Vagina (tissue), 2 donors: ENCODE measurements around the gene PLEKHG7. TPM values are rescaled to one million over a fixed set of nuclear protein-coding genes. Genes with fewer than 3 reads are reported as not detected.
A peak's percentile ranks its signal among the peaks of the same experiment; 100 is the strongest.

Experiments
- DNase-seq, 2 donors: peaks; one replicate each; pipeline ENCODE4 v3.0.0-alpha.2; 2017; ENCODE audit errors: extremely low spot score in 2 of 2
- H3K27ac ChIP-seq: fragments of 200-600 bp; sonication (generic); one replicate; pipeline ENCODE4 v1.5.1; 2019
- H3K27me3 ChIP-seq: fragments of 200-600 bp; sonication (generic); one replicate; pipeline ENCODE4 v1.5.1; 2019
- H3K36me3 ChIP-seq, 2 donors: fragments of 200-600 bp; sonication (generic); one replicate each; pipeline ENCODE4 v1.5.1; 2017 to 2019
- H3K4me1 ChIP-seq: fragments of 200-600 bp; sonication (generic); one replicate; pipeline ENCODE4 v1.5.1; 2019
- H3K4me3 ChIP-seq, 2 donors: fragments of 200-600 bp; sonication (generic); 1 replicate in 1 of 2; 2 replicates in 1 of 2; pipeline ENCODE4 v1.5.1; 2016 to 2019
- H3K9me3 ChIP-seq: fragments of 200-600 bp; sonication (generic); one replicate; pipeline ENCODE4 v1.5.1; 2019
- POLR2A ChIP-seq, 2 donors: fragments of 450-650 bp; IDR thresholded peaks; one replicate each; pipeline ENCODE4 v1.6.1; 2017; ENCODE audit warnings: antibody characterized with exemption in 2 of 2, mild to moderate bottlenecking in 2 of 2, moderate library complexity in 2 of 2
- POLR2AphosphoS5 ChIP-seq, 2 donors: sonication (generic); formaldehyde crosslinking; IDR thresholded peaks; one replicate each; pipeline ENCODE4 v1.9.0; 2017; ENCODE audit warnings: antibody characterized with exemption in 2 of 2, mild to moderate bottlenecking in 2 of 2, low read depth in 1 of 2; ENCODE audit not compliant: insufficient read depth in 1 of 2
- intact Hi-C: fragments of 100-400 bp; cut with DNase I; formaldehyde crosslinking; loops from one replicate; pipeline ENCODE4 v1.15.1; 2023
- total RNA-seq: library from RNA; depleted of rRNA; stranded (reverse); fragments of >200 nt; gene quantifications from one replicate; pipeline ENCODE4 v1.2.3, GENCODE V29; 2016
- TF ChIP-seq, protein P1 (sequence below), 3 experiments: fragments of 450-650 bp in 2 of 3; fragments of 200-600 bp in 1 of 3; sonication (generic) in 1 of 3; IDR thresholded peaks; one replicate each; pipeline ENCODE4 v1.5.1; 2017 to 2019; ENCODE audit warnings: antibody characterized with exemption in 3 of 3, mild to moderate bottlenecking in 2 of 3, moderate library complexity in 2 of 3

PLEKHG7 gene
- total RNA-seq, 1 donor from 2014 or later, result not detected

DNA sequence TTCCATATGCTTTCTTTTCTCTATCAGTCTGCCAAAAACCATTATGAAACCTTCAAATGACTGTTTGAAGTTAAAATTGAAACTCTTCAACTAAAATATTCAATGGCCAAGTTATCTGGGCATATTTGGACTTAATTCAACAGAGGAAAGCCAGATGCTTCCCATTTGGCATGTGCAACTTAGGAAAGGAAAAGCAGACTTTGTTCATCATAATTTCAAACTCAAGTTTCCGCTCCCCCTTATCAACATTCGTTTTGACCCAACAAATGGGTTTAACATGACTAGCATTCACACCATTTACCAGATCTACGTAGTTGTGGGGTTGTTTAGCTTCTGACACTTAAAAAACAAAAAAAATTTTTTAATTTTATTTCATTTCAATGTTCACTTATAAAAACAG, 75.7 kb downstream of the PLEKHG7 start:
- Histone ChIP-seq H3K4me3 (no peak overlapping the region), H3K4me1 (no peaks in the 10 kb centered on the region), H3K27me3 (no peaks in the 10 kb centered on the region), H3K36me3 (peaks cover 0 to 34% of the 10 kb centered on the region in 2 donors), H3K9me3 (no peaks in the 10 kb centered on the region), H3K27ac (no peak overlapping the region)
- DNase-seq, result no peak
- TF ChIP-seq POLR2A (IDR thresholded peaks at IDR 0.05) (no peak), POLR2AphosphoS5 (IDR thresholded peaks at IDR 0.05; ENCODE audit: insufficient read depth in 1 of 2, low read depth in 1 of 2) (peak in 1 of 2 donors; percentile 76)
- TF ChIP-seq, protein P1, sequence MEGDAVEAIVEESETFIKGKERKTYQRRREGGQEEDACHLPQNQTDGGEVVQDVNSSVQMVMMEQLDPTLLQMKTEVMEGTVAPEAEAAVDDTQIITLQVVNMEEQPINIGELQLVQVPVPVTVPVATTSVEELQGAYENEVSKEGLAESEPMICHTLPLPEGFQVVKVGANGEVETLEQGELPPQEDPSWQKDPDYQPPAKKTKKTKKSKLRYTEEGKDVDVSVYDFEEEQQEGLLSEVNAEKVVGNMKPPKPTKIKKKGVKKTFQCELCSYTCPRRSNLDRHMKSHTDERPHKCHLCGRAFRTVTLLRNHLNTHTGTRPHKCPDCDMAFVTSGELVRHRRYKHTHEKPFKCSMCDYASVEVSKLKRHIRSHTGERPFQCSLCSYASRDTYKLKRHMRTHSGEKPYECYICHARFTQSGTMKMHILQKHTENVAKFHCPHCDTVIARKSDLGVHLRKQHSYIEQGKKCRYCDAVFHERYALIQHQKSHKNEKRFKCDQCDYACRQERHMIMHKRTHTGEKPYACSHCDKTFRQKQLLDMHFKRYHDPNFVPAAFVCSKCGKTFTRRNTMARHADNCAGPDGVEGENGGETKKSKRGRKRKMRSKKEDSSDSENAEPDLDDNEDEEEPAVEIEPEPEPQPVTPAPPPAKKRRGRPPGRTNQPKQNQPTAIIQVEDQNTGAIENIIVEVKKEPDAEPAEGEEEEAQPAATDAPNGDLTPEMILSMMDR (IDR thresholded peaks at IDR 0.05), result no peak
- intact Hi-C loops, result no loop called here

DNA sequence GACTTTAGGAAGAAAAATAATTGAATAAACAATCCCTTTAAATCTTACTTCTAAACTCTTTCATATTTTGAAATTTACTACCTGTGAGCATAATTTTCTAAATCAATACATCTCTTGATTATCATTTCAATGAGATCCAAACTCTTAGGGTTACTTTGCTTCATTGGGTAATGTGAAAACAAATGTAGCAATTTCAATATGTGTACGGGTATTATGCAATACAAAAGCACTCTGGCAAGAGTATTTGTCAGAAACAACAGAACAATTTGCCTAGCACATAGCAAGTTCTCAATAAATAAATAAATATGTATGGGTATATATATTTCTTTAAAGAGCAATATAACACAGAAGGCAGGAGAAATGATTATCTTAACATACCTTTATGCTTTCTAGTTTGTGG, 77.1 kb downstream of the PLEKHG7 start:
- H3K36me3 ChIP-seq, result peaks cover 0 to 34% of the 10 kb centered on the region in 2 donors
- H3K4me3 ChIP-seq, result no peak overlapping the region
- no peaks in the 10 kb centered on the region for H3K9me3 ChIP-seq
- DNase-seq, result no peak
- H3K27me3 ChIP-seq, result no peaks in the 10 kb centered on the region
- intact Hi-C loops, result no loop called here
- H3K27ac ChIP-seq, result no peak overlapping the region
- H3K4me1 ChIP-seq, result peaks cover 10% of the 10 kb centered on the region
- TF ChIP-seq POLR2AphosphoS5 (IDR thresholded peaks at IDR 0.05; ENCODE audit: insufficient read depth in 1 of 2, low read depth in 1 of 2) (no peak), POLR2A (IDR thresholded peaks at IDR 0.05) (no peak)
- TF ChIP-seq, protein P1 (IDR thresholded peaks at IDR 0.05), result no peak

DNA sequence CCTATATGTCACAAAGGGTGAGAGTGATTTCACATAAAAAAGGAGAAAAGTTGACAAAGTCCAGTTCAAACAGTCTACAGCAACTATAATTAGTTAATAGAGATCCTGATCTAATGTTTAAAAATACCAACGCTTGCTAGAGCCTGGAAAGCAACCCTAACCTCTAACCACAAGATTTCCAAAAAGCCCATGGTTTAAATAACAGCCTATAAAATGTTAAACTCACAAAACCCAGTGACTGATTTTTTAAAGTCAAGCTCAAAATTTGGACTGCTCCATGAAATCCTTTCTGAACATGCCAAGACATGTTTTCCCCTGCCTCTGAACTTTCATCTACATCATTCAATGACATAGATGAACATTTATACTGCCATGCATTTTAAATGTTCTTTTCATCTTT, 81.6 kb downstream of the PLEKHG7 start:
- Histone ChIP-seq H3K4me3 (no peak overlapping the region), H3K27ac (peak overlapping the region; percentile 49), H3K9me3 (no peaks in the 10 kb centered on the region), H3K27me3 (no peaks in the 10 kb centered on the region), H3K36me3 (peaks cover 0 to 4% of the 10 kb centered on the region in 2 donors), H3K4me1 (peaks cover 10% of the 10 kb centered on the region)
- intact Hi-C loops, result no loop called here
- TF ChIP-seq, protein P1 (IDR thresholded peaks at IDR 0.05), result no peak
- TF ChIP-seq POLR2A (IDR thresholded peaks at IDR 0.05) (no peak), POLR2AphosphoS5 (IDR thresholded peaks at IDR 0.05; ENCODE audit: insufficient read depth in 1 of 2, low read depth in 1 of 2) (no peak)
- DNase-seq, result no peak

DNA sequence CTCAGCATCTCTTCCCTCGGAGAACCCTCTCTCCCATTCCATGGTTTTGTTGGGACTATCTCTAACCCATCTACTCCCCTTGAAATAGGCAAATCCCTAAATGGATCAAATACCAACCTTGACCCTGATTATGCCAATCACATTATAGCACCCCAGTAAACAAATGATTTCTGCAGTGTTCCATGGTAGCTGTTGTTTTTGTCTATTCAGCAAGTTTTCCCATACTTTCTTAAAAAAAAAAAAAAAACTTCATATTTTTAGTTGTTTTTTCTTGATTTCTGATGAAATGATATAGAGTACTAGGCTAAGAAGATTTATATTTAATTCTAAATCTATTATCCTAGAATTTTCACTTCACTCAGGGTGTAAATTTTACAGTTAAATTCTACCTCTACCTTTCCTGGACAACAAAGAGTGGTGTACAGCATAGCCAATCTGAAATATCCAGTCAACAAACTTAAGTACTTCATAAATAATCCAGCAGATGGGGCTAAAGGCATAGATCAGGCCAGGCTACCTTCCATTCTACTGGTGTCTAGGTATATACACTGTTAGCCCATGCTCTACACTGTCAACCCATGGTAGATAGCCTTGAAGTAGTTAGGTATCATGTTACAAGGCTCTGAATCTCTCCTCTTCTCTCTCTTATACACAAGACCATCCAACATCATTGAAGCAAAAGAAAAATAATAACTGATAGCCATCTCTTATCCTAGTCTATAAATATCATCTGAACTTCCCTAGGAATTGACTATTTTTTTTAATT, 82.2 kb downstream of the PLEKHG7 start:
- intact Hi-C loops, result no loop called here
- Histone ChIP-seq H3K27ac (peak overlapping the region; percentile 49), H3K27me3 (no peaks in the 10 kb centered on the region), H3K9me3 (no peaks in the 10 kb centered on the region), H3K36me3 (peaks cover 0 to 1% of the 10 kb centered on the region in 2 donors), H3K4me3 (no peak overlapping the region), H3K4me1 (peaks cover 10% of the 10 kb centered on the region)
- DNase-seq, result no peak
- TF ChIP-seq, protein P1 (IDR thresholded peaks at IDR 0.05), result peak in 1 of 3 experiments; percentile 37
- TF ChIP-seq POLR2AphosphoS5 (IDR thresholded peaks at IDR 0.05; ENCODE audit: insufficient read depth in 1 of 2, low read depth in 1 of 2), result no peak

DNA sequence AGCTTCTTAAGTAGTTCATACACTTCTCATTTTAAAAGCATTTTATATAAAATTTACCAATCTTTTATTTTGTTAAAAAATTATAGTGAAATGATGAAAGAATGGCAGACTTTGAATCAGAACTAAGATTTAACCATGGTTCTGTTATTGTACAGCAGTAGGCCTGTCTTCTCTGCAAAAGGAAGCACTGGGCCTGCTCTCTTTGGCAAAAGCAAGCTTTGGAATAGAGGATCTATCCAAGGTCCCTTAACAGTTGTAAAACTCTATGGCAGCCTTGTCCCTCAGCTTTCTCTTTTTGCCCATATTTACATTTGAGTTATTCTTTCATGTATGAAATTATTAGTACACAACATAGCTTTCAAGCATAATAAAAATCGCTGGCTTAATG, 82.8 kb downstream of the PLEKHG7 start:
- Histone ChIP-seq H3K9me3 (no peaks in the 10 kb centered on the region), H3K36me3 (no peaks in the 10 kb centered on the region), H3K4me3 (no peak overlapping the region), H3K27ac (no peak overlapping the region), H3K4me1 (peaks cover 10% of the 10 kb centered on the region), H3K27me3 (no peaks in the 10 kb centered on the region)
- intact Hi-C loops, result no loop called here
- TF ChIP-seq POLR2AphosphoS5 (IDR thresholded peaks at IDR 0.05; ENCODE audit: insufficient read depth in 1 of 2, low read depth in 1 of 2) (no peak), POLR2A (IDR thresholded peaks at IDR 0.05) (no peak)
- TF ChIP-seq, protein P1 (IDR thresholded peaks at IDR 0.05), result no peak
- DNase-seq, result no peak
